Ovary (tissue), 9 donors: Measurements from ENCODE around the gene ATP5PO. TPM values are rescaled to one million over a fixed set of nuclear protein-coding genes. Genes with fewer than 3 reads are reported as not detected.

Experiments used
- DNase-seq, 5 donors: peaks; one replicate each; pipeline ENCODE4 v3.0.0-alpha.2; 2019 to 2020
- H3K27ac ChIP-seq, 2 donors: fragments of 200-600 bp; one replicate each; pipeline versions ENCODE4 v1.5.1 to v1.8.0; 2019 to 2022
- H3K27me3 ChIP-seq: fragments of 200-600 bp; one replicate; pipeline ENCODE4 v1.8.0; 2022
- H3K36me3 ChIP-seq: fragments of 200-600 bp; sonication (generic); one replicate; pipeline ENCODE4 v1.5.1; 2019
- H3K4me1 ChIP-seq: one replicate; pipeline ENCODE4 v1.8.1; 2013; ENCODE audit warnings: mild to moderate bottlenecking, moderate library complexity; ENCODE audit not compliant: insufficient read depth
- H3K4me3 ChIP-seq: fragments of 200-600 bp; sonication (generic); one replicate; pipeline ENCODE4 v1.5.1; 2017
- H3K9me3 ChIP-seq, 2 donors: fragments of 200-600 bp in 1 of 2; sonication (generic) in 1 of 2; one replicate each; pipeline versions ENCODE4 v1.5.1 to v1.8.1; 2013 to 2019; ENCODE audit warnings: mild to moderate bottlenecking in 1 of 2, moderate library complexity in 1 of 2
- CTCF ChIP-seq, 3 donors: fragments of 450-650 bp in 2 of 3; fragments of 200-600 bp in 1 of 3; IDR thresholded peaks; one replicate each; pipeline versions ENCODE4 v1.5.1 to v1.8.0; 2016 to 2022; ENCODE audit warnings: antibody characterized with exemption in 3 of 3, mild to moderate bottlenecking in 1 of 3
- EP300 ChIP-seq: sonication (generic); formaldehyde crosslinking; IDR thresholded peaks from one replicate; pipeline ENCODE4 v1.6.1; 2017; ENCODE audit warnings: antibody characterized with exemption
- POLR2A ChIP-seq: fragments of 450-650 bp; IDR thresholded peaks from one replicate; pipeline ENCODE4 v1.6.1; 2017; ENCODE audit warnings: antibody characterized with exemption, mild to moderate bottlenecking, moderate library complexity
- WGBS, 3 donors: extraction: QIAGEN DNeasy Blood & Tissue Kit in 1 of 3; methylation state at CpG; one replicate each; pipeline versions ENCODE4 v1.1.5 to v1.1.7; 2013 to 2017; 5-methylcytosine and 5-hydroxymethylcytosine counted together
- intact Hi-C, 4 donors: fragments of 100-400 bp; cut with DNase I; formaldehyde crosslinking; loops; one replicate each; pipeline versions ENCODE4 v1.11.0 to v1.15.1; 2022 to 2023
- polyA plus RNA-seq, 2 donors: library from polyadenylated mRNA; stranded (reverse); fragments of 200-250 nt in 1 of 2; fragments of 350-450 nt in 1 of 2; fragmentation: Illumina TruSeq in 1 of 2; extraction: RNeasy Lipid Tissue Mini Kit (QIAGEN cat#74804) in 1 of 2; gene quantifications; one replicate each; pipeline ENCODE4 v1.2.3, GENCODE V29; 2013 to 2014
- total RNA-seq, 7 donors: library from RNA; depleted of rRNA in 2 of 7; stranded (reverse); fragments of >200 nt in 2 of 7; fragmentation: NEBNext Ultra II Directional in 3 of 7; extraction: Animal tissue kit (Norgen Biotek cat#: 25700) in 3 of 7; gene quantifications; one replicate each; pipeline versions ENCODE4 v1.1.0 to v1.2.4, GENCODE V29; 2016 to 2023
- donor health status: DM: no; HTN: no; CAD: no; lungs with moderate emphysema.
- donor health status: DM: no; HTN: no; CAD: no.
- donor health status: Bipolar disorder and iron deficiency.
- donor health status: DM: yes; HTN: yes; CAD: no.
- donor health status: DM: no; HTN: no; CAD: no.
- donor health status: DM: yes; HTN: yes; CAD: no.

Gene ATP5PO
- total and polyA plus RNA-seq, 9 donors: 144 to 283 (median 170) TPM

- intact Hi-C loops: loop anchor here in 1 of 4 donors (10.0 kb wide), 1 partner anchor 697 kb away; the partner anchor contains the start of gene RCAN1
- no peak overlapping the region for H3K27ac ChIP-seq
- H3K4me1 ChIP-seq: peaks cover 5% of the 10 kb centered on the region
- no peak for TF ChIP-seq EP300
- no peak for TF ChIP-seq POLR2A
- no peak for TF ChIP-seq CTCF (IDR thresholded peaks at IDR 0.05)
- H3K9me3 ChIP-seq: no peaks in the 10 kb centered on the region
- no peak for DNase-seq
- no peaks in the 10 kb centered on the region for H3K27me3 ChIP-seq
- WGBS, 3 donors: 66 to 77% (median 70%) methylated on average over 4 of the region's 4 CpGs
- no peaks in the 10 kb centered on the region for H3K36me3 ChIP-seq
- no peak overlapping the region for H3K4me3 ChIP-seq
Observed at GRCh38 chr21:33917421-33917820, 1.8 kb upstream of the ATP5PO start.

- DNase-seq: no peak
- Histone ChIP-seq H3K27ac (no peak overlapping the region), H3K4me1 (peaks cover 5% of the 10 kb centered on the region), H3K4me3 (peak overlapping the region; percentile 92), H3K36me3 (no peaks in the 10 kb centered on the region), H3K9me3 (no peaks in the 10 kb centered on the region), H3K27me3 (no peaks in the 10 kb centered on the region)
- 46 to 52% (median 50%) methylated on average over 5 of the region's 5 CpGs for WGBS, 3 donors
- TF ChIP-seq EP300 (no peak), POLR2A (no peak), CTCF (IDR thresholded peaks at IDR 0.05) (no peak)
- intact Hi-C loops: loop anchor here in 1 of 4 donors (10.0 kb wide), 1 partner anchor 699 kb away; the partner anchor contains the start of gene RCAN1
Observed at GRCh38 chr21:33916200-33916567, 580 bp upstream of the ATP5PO start.

DNA sequence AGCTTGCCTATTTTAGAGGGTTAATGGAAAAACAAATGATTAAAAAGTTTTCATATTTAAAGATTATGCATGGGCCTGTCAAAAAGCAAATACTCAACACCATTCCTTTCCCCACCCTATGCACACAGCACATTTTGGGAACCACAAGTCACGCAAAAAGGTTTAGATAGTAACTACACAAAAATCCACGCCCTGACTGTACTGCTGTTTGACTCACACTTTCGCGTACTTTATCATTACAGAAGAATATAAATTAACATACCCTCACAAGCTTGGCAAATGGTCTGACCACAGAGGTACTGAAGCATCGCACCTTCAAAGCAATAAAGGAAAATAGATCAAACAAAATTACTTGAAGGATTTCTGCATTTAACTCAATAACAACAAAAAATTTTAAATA is 1.4 kb downstream of the ATP5PO start:
- Histone ChIP-seq H3K4me3 (no peak overlapping the region), H3K27ac (no peak overlapping the region), H3K9me3 (no peaks in the 10 kb centered on the region), H3K27me3 (no peaks in the 10 kb centered on the region), H3K36me3 (no peaks in the 10 kb centered on the region), H3K4me1 (peaks cover 5% of the 10 kb centered on the region)
- DNase-seq: no peak
- TF ChIP-seq POLR2A: no peak
- TF ChIP-seq EP300: no peak
- no peak for TF ChIP-seq CTCF (IDR thresholded peaks at IDR 0.05)
- intact Hi-C loops: loop anchor here in 1 of 4 donors (10.0 kb wide), 1 partner anchor 701 kb away; the partner anchor contains the start of gene RCAN1
- WGBS, 3 donors: 92 to 95% (median 95%) methylated on average over 5 of the region's 5 CpGs

- Histone ChIP-seq H3K4me1 (peaks cover 2% of the 10 kb centered on the region), H3K27ac (no peak overlapping the region), H3K36me3 (no peaks in the 10 kb centered on the region), H3K4me3 (no peak overlapping the region), H3K27me3 (no peaks in the 10 kb centered on the region), H3K9me3 (no peaks in the 10 kb centered on the region)
- TF ChIP-seq EP300 (no peak), POLR2A (no peak), CTCF (IDR thresholded peaks at IDR 0.05) (no peak)
- WGBS, 3 donors: 76 to 89% (median 88%) methylated on average over 6 of the region's 6 CpGs
- intact Hi-C loops: loop anchor here in 1 of 4 donors (10.0 kb wide), 1 partner anchor 705 kb away; the partner anchor contains the start of gene RCAN1
- no peak for DNase-seq
Observed at GRCh38 chr21:33909756-33910155, 5.8 kb downstream of the ATP5PO start.
